ENCODE measurements around the gene ATP2C2.
A peak's percentile ranks its signal among the peaks of the same experiment; 100 is the strongest.
"Not testable (repeated sequence)": the region's sequence is repeated elsewhere in the genome, so short reads cannot be mapped to it uniquely, and the experiment has no call there.

Gene ATP2C2

DNA sequence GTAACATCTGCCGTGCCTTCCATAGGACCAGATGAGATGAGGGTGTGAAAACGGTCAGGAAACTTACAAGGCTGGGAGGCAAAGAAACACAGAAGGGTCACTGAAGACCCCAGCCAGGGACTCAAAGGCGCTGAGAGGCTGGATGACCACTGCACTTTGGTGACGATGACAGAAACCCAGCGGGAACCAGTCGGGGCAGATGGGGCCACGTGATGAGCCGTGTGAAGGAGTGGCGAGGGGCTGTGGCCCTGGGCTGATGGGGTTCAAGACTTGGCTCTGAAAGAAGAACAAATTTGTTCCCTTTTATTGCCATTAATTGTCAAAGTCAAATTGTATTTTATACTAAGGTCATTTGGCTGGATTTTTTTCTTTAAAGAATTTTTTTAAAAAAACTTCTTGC lies 28.6 kb upstream of the ATP2C2 start:
- no peak for DNase-seq (ENCODE audit: low read depth in 3 of 3)

GRCh38 chr16:84340325-84341040 lies 27.9 kb upstream of the ATP2C2 start:
- no peak for DNase-seq (ENCODE audit: low read depth in 3 of 3)

GRCh38 chr16:84341528-84342295 lies 26.6 kb upstream of the ATP2C2 start:
- DNase-seq (ENCODE audit: low read depth in 3 of 3) = no peak

DNA sequence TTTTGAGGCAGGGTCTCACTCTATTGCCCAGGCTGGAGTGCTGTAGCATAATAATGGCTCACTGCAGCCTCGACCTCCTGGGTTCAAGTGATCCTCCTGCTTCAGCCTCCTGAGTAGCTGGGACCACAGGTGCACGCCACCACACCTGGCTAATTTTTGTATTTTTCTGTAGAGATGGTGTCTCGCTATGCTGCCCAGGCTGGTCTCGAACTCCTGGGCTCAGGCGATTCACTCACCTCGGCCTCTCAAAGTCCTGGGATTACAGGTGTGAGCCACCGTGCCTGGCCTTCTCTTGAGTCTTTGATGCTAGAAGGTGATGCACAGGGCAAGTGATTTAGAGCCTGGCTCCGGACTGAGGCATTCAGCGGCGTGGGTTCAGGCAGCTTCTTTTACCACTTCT lies 24.5 kb upstream of the ATP2C2 start:
- not testable (repeated sequence) for DNase-seq (ENCODE audit: low read depth in 3 of 3)

DNA sequence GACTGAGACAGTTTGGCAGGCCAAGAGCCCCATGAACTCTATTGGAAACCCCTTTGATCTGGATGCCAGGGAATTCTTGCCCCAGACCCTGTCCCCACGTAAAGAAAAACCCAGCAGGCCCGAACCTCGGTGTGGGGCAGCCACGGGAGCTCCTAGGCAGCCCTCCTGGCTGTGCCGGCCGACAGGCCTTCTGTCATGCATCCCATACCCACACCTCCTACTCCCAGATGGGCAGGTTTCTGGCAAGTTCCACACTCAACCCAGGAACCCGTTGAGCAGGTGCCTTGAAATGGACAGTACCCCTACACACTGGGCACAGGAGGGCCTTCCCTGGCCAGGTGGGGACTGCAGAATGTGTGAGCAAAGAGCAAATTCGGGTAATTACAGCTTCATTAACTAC lies 23.6 kb upstream of the ATP2C2 start:
- no peak for DNase-seq (ENCODE audit: low read depth in 3 of 3)

- DNase-seq (ENCODE audit: low read depth in 3 of 3) = no peak
These were observed 21.2 kb upstream of the ATP2C2 start for GRCh38 chr16:84347161-84347560.

- no peak for DNase-seq (ENCODE audit: low read depth in 3 of 3)
These were observed 19.9 kb upstream of the ATP2C2 start for GRCh38 chr16:84348386-84348888.

GRCh38 chr16:84349862-84350684 lies 18.3 kb upstream of the ATP2C2 start:
- no peak for DNase-seq (ENCODE audit: low read depth in 3 of 3)

- DNase-seq (ENCODE audit: low read depth in 3 of 3) = no peak
These were observed 17.5 kb upstream of the ATP2C2 start for GRCh38 chr16:84350685-84351400.

DNA sequence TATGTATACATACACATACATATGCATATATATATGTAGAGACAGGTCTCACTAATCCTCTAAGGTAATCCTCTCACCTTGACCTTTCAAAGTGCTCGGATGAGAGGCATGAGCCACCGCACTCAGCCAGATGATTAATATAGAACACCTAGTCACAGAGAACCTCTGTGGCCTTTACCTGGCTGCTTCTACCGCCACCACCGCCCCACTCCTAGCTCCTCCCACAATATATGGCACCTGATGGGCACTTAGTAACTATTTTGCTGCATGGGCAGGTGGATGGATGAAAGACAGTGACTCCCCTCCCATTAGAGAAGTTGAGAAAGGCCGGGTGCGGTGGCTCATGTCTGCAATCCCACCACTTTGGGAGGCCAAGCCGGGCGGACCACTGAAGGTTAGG lies 16.7 kb upstream of the ATP2C2 start:
- no peak for DNase-seq (ENCODE audit: low read depth in 3 of 3)

- DNase-seq (ENCODE audit: low read depth in 3 of 3) = no peak
These were observed 14.0 kb upstream of the ATP2C2 start for GRCh38 chr16:84354306-84354705.

DNA sequence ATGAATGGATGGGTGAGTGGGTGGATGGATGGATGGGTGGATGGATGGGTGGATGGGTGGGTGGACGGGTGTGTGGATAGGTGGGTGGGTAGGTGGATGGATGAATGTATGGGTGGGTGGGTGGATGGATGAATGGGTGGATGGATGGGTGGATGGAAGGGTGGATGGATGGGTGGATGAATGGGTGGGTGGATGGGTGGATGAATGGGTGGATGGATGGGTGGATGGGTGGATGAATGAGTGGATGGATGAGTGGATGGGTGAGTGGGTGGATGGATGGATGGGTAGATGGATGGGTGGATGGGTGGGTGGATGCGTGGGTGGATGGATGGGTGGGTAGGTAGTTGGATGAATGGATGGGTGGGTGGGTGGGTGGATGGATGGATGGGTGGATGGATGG lies 13.2 kb upstream of the ATP2C2 start:
- DNase-seq (ENCODE audit: low read depth in 3 of 3) = no peak

- no peak for DNase-seq (ENCODE audit: low read depth in 3 of 3)
These were observed 12.2 kb upstream of the ATP2C2 start for GRCh38 chr16:84356176-84356575.

DNA sequence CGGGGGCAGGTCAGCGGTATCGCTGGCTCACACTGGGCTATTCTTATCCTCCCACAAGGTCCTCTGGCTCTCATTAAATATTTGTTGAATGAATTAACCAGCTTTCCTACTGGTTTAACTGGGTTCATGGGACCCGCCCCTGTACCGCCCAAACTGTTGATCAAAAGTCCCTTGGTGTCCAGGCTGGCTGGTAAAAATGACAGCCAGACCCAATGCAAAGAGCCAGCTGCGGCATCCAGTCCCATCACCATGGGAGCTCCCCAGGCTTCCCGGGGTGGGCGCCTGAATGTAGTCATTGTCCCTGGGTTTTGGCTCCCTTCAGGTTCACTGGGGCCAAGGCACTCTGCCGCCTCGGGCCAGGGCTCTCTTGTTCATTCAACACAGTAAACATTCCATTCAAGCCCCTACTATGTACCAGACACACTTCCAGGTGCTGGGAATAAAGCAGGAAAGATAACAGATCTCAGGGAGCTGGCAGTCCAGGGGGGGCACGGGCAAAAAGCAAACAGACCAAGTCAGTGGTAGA lies 11.7 kb upstream of the ATP2C2 start:
- no peak for DNase-seq (ENCODE audit: low read depth in 3 of 3)

DNA sequence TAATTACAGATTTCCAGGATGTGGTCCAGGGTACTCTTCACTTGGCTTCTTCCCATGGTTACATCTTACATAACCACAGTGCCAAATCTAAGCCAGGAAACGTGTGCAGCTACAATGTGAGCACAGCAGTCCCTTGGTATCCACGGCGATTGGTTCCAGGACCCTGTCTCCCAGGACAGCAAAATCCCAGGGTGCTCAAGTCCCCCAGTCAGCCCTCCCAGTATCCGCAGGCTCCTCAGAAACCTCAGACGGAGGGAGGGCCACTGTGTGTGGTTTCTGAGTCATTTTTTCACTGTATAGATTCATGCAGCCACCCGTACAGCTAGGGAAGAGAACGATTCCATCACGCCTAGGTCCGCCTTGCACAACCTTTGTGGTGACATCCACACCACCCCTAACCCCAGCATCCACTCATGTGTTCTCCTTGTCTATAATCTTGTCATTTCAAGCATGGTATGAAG lies 11.1 kb upstream of the ATP2C2 start:
- no peak for DNase-seq (ENCODE audit: low read depth in 3 of 3)

- DNase-seq (ENCODE audit: low read depth in 3 of 3) = no peak
These were observed 9.6 kb upstream of the ATP2C2 start for GRCh38 chr16:84358601-84359295.

DNA sequence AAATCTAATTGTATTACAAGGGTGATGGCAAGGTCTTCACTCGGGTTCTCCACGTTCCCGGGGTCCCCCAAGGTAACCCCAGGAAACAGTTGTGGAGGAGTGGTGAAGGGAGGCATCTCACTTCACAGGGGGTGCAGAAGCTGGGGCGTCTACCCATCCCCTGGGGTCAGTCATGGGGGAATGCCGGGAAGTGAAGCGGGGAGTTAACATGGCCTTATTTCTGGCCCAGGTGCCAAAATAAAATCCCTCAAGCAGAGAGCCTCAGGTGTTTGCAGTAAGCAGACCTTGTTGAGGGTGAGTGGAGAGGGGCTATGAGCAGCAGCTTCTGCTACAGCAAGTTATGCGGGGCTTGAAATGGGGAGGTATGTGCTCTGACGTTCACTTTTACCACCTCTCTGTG lies 9.0 kb upstream of the ATP2C2 start:
- DNase-seq (ENCODE audit: low read depth in 3 of 3) = no peak

- peak in 2 of 3 experiments; percentile 2 to 11 for DNase-seq (ENCODE audit: low read depth in 3 of 3)
These were observed 8.2 kb upstream of the ATP2C2 start for GRCh38 chr16:84360170-84360569.

DNA sequence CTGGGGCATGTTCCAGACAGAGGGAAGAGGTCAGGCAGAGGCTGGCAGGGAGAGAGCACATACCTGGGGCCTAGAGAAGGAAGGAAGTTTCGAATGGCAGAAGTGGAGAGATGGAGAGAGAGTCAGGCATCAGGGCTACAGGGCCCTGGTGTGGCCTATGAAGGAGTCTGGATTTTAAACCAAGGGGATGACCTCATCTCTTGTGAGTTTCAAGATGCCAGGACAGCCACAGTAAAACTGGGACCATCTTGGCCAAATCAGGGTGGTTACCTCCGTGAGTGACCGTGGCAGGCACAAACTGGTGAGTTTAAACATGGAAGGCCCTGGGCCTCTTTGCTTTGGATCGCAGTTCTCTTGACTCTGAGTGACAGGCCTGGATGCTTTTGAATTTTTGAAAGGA lies 7.6 kb upstream of the ATP2C2 start:
- no peak for DNase-seq (ENCODE audit: low read depth in 3 of 3)

DNA sequence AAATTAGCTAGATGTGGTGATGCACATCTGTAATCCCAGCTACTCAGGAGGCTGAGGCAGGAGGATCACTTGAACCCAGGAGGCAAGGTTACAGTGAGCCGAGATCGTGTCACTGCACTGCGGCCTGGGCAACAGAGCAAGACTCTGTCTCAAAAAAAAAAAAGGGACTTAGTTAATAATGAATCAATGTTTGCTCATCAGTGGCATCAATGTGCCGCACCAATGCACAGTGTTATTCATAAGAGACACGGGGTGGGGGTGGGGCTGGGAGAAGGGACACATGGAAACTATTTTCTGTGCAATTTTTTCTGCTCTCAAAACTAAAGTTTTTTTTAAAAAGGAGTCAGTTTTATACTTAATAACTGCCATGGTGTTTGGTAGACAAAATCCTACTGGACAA lies 6.8 kb upstream of the ATP2C2 start:
- DNase-seq (ENCODE audit: low read depth in 3 of 3) = no peak

DNA sequence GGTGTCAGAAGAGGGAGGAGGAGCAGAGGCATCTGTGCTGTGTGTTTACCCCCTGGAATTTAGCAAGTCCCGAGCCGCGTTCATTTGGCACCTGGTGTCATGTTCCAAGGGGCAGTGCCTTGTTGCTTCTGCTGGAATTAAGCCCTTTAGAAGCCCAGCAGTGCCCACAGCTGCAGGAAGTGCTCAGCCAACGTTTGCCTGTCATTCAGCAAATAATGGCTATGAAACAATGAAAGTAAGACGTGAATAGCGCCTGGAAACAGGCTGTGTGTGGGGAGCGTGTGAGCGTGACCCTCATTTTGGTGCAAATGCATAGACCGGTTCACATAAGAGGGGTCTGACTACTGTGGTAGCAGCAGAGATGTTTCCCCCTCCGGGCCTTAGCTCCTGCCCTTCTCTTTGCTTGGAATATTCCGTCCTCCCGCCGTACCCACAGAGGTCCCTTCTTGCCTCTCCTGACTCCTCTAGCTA lies 5.8 kb upstream of the ATP2C2 start:
- no peak for DNase-seq (ENCODE audit: low read depth in 3 of 3)
